ENCODE results near the gene PSMA4.
"Not testable (repeated sequence)": the region's sequence is repeated elsewhere in the genome, so short reads cannot be mapped to it uniquely, and the experiment has no call there.

PSMA4 gene

DNA sequence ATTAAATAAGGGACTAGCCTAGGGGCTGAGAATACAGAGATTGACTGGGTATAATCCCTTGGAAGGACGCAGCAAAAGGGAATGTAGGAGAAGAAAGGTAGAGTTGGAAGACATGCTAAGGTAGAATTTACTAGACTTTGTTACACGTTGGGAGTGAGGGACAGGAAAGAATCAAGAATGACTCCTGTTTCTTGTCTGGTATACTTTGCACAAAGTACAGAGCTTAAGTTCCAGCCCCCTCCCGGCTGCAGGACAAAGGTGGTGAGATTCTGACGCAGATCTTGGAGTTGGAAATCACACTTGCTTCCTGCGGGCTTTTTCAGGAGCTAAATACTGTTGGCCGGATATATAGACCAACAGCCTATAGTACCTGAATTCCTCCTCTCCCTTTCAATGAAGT is 32.0 kb upstream of the PSMA4 start:
- no peak for DNase-seq (ENCODE audit: low read depth in 1 of 2, low spot score in 1 of 2)
- peaks cover 28% of the 10 kb centered on the region for H3K27me3 ChIP-seq (ENCODE audit: insufficient read depth, poor library complexity, severe bottlenecking)
- H3K27ac ChIP-seq (replicated peaks): no peak overlapping the region
- H3K4me3 ChIP-seq (replicated peaks; ENCODE audit: insufficient read depth, low read length): no peak overlapping the region
- TF ChIP-seq GABPA (IDR thresholded peaks at IDR 0.05; ENCODE audit: low read depth) (no peak), POLR2AphosphoS5 (IDR thresholded peaks at IDR 0.05; ENCODE audit: low read depth) (no peak), SPI1 (IDR thresholded peaks at IDR 0.05; ENCODE audit: borderline replicate concordance, low read depth) (no peak), CTCF (IDR thresholded peaks at IDR 0.05; ENCODE audit: insufficient read depth, low read length) (no peak)
- TF ChIP-seq, protein P1, sequence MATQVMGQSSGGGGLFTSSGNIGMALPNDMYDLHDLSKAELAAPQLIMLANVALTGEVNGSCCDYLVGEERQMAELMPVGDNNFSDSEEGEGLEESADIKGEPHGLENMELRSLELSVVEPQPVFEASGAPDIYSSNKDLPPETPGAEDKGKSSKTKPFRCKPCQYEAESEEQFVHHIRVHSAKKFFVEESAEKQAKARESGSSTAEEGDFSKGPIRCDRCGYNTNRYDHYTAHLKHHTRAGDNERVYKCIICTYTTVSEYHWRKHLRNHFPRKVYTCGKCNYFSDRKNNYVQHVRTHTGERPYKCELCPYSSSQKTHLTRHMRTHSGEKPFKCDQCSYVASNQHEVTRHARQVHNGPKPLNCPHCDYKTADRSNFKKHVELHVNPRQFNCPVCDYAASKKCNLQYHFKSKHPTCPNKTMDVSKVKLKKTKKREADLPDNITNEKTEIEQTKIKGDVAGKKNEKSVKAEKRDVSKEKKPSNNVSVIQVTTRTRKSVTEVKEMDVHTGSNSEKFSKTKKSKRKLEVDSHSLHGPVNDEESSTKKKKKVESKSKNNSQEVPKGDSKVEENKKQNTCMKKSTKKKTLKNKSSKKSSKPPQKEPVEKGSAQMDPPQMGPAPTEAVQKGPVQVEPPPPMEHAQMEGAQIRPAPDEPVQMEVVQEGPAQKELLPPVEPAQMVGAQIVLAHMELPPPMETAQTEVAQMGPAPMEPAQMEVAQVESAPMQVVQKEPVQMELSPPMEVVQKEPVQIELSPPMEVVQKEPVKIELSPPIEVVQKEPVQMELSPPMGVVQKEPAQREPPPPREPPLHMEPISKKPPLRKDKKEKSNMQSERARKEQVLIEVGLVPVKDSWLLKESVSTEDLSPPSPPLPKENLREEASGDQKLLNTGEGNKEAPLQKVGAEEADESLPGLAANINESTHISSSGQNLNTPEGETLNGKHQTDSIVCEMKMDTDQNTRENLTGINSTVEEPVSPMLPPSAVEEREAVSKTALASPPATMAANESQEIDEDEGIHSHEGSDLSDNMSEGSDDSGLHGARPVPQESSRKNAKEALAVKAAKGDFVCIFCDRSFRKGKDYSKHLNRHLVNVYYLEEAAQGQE (IDR thresholded peaks at IDR 0.05; ENCODE audit: insufficient replicate concordance, low read depth): no peak

DNA sequence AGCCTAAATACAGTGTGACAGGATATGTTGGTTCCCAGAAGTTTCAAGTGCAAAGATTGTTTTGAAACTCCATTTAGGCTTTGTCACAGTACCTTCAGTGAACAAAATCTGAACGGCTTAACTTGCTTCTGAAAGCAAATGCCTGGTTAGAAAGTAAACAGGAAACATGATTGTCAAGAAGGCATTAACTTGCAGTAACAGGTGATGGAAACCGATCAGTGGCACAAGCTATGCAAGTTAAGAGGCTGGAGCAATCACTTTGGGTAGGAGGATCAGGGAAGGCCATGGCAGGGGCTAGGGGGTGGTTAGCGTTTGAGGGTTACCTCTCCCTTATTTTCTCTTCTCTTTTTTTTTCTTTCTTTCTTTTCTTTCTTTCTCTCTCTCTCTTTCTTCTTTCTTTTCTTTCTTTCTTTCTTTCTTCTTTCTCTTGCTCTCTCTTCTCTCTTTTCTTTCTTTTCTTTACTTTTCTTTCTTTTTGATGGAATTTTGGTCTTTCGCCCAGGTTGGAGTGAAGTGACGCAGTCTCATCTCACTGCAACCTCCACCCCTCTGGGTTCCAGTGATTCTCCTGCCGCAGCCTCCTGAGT is 30.4 kb upstream of the PSMA4 start:
- Histone ChIP-seq H3K27ac (replicated peaks) (no peak overlapping the region), H3K4me3 (replicated peaks; ENCODE audit: insufficient read depth, low read length) (no peak overlapping the region), H3K27me3 (ENCODE audit: insufficient read depth, poor library complexity, severe bottlenecking) (peaks cover 28% of the 10 kb centered on the region)
- TF ChIP-seq CTCF (IDR thresholded peaks at IDR 0.05; ENCODE audit: insufficient read depth, low read length) (no peak), GABPA (IDR thresholded peaks at IDR 0.05; ENCODE audit: low read depth) (no peak), SPI1 (IDR thresholded peaks at IDR 0.05; ENCODE audit: borderline replicate concordance, low read depth) (no peak), POLR2AphosphoS5 (IDR thresholded peaks at IDR 0.05; ENCODE audit: low read depth) (no peak)
- TF ChIP-seq, protein P1 (IDR thresholded peaks at IDR 0.05; ENCODE audit: insufficient replicate concordance, low read depth): no peak
- DNase-seq (ENCODE audit: low read depth in 1 of 2, low spot score in 1 of 2): no peak

DNA sequence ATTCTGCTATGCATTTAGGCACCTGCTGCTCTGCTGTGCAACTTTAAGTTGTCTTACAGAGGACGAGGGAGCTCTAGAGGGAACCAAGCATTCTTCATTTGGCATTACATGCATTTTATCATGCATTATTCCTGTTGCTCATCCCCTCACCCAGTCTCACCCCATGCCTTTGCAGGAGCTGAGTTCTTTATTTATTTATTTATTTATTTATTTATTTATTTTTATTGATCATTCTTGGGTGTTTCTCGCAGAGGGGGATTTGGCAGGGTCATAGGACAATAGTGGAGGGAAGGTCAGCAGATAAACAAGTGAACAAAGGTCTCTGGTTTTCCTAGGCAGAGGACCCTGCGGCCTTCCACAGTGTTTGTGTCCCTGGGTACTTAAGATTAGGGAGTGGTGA is 20.2 kb upstream of the PSMA4 start:
- H3K27me3 ChIP-seq (ENCODE audit: insufficient read depth, poor library complexity, severe bottlenecking); DNase-seq (ENCODE audit: low read depth in 1 of 2, low spot score in 1 of 2); H3K4me3 ChIP-seq (replicated peaks; ENCODE audit: insufficient read depth, low read length); H3K27ac ChIP-seq (replicated peaks): not testable (repeated sequence)

- no peak for DNase-seq (ENCODE audit: low read depth in 1 of 2, low spot score in 1 of 2)
- Histone ChIP-seq H3K4me3 (replicated peaks; ENCODE audit: insufficient read depth, low read length) (no peak overlapping the region), H3K27me3 (ENCODE audit: insufficient read depth, poor library complexity, severe bottlenecking) (no peaks in the 10 kb centered on the region), H3K27ac (replicated peaks) (no peak overlapping the region)
- TF ChIP-seq, protein P1 (IDR thresholded peaks at IDR 0.05; ENCODE audit: insufficient replicate concordance, low read depth): no peak
- TF ChIP-seq GABPA (IDR thresholded peaks at IDR 0.05; ENCODE audit: low read depth) (no peak), POLR2AphosphoS5 (IDR thresholded peaks at IDR 0.05; ENCODE audit: low read depth) (no peak), CTCF (IDR thresholded peaks at IDR 0.05; ENCODE audit: insufficient read depth, low read length) (no peak), SPI1 (IDR thresholded peaks at IDR 0.05; ENCODE audit: borderline replicate concordance, low read depth) (no peak)
Observed at GRCh38 chr15:78524230-78524629, 16.0 kb upstream of the PSMA4 start.

Data from HL-60 (cell line).